GM19043 (cell line): ENCODE results near the gene AK5.
A peak's percentile ranks its signal among the peaks of the same experiment; 100 is the strongest.
"Not testable (repeated sequence)": the region's sequence is repeated elsewhere in the genome, so short reads cannot be mapped to it uniquely, and the experiment has no call there.

ENCODE experiments used
- ATAC-seq: cut with Tn5 transposase; IDR thresholded peaks from one replicate; pipeline ENCODE4 v1.9.1; 2021; ENCODE audit warnings: low read depth; ENCODE audit not compliant: unreplicated experiment

The AK5 gene

GRCh38 chr1:77394166-77394565 is 112.3 kb downstream of the AK5 start:
- ATAC-seq = no peak

DNA sequence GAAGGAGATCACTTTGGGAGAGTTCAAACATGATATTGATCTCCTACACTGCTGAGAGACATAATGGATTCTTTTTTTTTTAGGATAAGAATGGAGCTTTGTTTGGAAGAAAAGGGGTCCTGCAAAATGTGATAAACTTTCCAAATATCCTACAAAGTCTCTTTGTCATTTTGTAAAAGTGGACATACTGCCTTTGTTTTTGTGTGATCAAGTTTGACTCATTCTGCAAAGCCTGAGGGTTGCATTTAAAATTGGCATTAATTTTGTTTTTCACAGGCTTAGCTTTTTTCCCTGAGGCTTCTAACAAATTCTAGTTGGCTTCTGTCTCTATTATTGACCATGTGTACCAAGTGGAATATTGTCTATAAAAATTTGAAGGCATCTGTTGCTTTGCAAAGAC is 113.2 kb downstream of the AK5 start:
- no peak for ATAC-seq

GRCh38 chr1:77398152-77398551 is 116.3 kb downstream of the AK5 start:
- no peak for ATAC-seq

DNA sequence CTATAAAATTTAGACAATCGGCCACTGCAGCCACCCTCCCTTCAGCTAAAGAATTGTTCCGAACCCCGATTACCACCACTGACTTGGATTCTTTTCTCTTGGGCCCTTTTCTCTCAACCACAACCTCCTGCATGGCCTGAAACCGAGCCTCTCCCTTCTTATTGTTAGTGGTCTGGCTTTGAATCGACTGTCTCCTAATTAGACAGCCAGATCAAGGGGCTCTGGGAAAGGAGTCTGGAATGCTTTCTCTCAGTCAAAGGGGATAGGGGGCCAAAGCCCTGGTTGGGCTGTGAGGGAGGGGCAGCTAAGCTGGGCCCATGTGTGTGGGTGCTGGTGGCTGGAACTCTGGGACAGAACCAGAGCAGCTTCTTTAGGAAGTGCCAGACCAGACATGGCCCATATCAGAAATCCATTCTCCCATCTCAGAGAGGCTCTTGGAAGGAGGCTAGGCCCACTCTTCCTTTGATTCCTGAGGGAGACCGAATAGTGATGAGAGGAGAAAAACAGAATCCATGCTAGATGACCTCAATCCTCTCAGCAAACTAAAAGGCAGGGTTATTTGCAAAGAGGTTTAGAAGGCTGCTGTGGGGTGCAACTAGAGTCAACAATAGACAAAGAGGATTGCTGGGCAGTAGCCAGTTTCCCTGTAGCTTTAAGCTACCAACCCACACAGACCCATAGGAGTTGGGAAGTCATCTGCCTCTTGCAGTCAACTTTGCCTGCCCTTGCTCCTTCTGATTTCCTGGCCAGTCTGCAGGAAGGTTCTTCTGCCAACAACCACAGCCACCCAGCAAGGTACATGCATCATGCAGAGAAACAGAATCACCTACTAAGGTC is 117.6 kb downstream of the AK5 start:
- no peak for ATAC-seq

GRCh38 chr1:77400781-77401180 is 119.0 kb downstream of the AK5 start:
- no peak for ATAC-seq

DNA sequence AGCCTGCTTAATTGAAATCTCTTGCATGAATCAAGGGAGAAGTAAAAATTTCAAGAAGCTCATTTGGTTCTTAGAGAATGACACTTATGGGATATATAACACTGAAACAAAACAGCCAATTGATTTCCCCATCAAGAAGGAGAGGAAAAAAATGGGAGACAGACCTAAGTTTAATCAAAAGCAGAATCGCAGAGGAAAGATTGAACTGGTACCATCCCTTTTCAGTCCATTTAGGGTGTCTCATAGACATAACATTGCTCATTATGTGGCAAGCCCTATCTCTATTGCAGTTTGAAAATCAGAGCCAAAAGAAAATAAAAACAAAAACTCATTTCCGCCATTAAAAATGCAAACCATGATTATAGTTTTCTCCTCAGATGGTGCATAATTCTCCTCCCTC is 119.6 kb downstream of the AK5 start:
- no peak for ATAC-seq

- no peak for ATAC-seq
Measured at GRCh38 chr1:77405186-77405585, 123.4 kb downstream of the AK5 start.

DNA sequence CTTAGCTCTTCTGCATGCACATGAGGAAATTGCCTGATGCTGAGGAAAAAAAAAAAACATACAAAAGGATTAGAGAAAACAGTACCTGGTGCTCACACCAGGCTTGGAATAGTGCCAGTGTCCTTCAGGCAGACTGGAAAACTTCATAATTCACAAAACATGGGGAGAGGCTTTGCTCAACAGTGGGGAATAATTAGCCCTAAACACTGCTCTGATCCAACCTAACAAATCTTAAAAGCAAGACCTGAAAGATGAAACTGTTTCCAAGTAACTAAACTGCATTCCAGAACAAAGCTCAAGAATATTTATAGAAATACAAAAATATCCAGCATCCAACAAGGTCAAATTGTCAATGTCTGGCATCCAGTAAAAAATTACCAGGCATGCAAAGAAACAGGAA is 124.8 kb downstream of the AK5 start:
- no peak for ATAC-seq

DNA sequence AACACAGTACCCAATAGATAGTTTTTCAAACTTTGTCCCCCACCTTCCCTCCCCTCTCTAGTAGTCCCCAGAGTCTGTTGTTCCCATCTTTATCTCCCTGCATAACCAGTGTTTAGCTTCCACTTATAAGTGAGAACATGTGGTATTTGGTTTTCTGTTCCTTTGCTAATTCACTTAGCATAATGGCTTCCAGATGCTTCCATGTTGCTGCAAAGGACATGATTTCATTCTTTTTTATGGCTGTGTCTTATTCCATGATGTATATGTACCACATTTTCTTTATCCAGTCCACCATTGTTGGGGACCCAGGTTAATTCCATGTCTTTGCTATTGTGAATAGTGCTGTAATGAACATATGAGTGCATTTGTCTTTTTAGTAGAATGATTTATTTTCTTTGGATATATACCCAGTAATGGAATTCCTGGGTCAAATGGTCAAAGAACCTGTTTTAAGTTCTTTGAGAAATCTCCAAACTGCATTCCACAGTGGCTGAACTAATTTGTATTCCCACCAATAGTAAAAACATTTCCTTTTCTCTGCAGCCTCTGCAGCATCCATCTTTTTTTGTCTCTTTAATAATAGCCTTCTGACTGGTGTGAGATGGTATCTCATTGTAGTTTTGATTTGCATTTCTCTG is 126.0 kb downstream of the AK5 start:
- no peak for ATAC-seq

DNA sequence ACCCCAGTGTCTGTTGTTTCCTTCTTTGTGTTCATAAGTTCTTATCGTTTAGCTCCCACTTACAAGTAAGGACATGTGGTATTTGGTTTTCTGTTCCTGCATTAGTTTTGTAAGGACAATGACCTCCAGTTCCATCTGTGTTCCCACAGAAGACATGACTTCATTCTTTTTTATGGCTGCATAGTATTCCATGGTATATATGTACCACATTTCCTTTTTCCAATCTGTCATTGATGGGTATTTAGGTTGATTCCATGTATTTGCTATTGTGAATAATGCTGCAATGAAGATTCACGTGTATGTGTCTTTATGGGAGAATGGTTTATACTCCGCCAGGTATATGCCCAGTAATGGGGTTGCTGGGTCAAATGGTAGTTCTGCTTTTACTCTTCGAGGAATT is 127.1 kb downstream of the AK5 start:
- ATAC-seq = not testable (repeated sequence)

- ATAC-seq = no peak
Measured at GRCh38 chr1:77412069-77412819, 130.4 kb downstream of the AK5 start.

GRCh38 chr1:77412820-77413530 is 131.2 kb downstream of the AK5 start:
- ATAC-seq = peak; percentile 41

- peak; percentile 87 for ATAC-seq
Measured at GRCh38 chr1:77413541-77414335, 131.9 kb downstream of the AK5 start.

GRCh38 chr1:77415579-77415978 is 133.8 kb downstream of the AK5 start:
- ATAC-seq = no peak

DNA sequence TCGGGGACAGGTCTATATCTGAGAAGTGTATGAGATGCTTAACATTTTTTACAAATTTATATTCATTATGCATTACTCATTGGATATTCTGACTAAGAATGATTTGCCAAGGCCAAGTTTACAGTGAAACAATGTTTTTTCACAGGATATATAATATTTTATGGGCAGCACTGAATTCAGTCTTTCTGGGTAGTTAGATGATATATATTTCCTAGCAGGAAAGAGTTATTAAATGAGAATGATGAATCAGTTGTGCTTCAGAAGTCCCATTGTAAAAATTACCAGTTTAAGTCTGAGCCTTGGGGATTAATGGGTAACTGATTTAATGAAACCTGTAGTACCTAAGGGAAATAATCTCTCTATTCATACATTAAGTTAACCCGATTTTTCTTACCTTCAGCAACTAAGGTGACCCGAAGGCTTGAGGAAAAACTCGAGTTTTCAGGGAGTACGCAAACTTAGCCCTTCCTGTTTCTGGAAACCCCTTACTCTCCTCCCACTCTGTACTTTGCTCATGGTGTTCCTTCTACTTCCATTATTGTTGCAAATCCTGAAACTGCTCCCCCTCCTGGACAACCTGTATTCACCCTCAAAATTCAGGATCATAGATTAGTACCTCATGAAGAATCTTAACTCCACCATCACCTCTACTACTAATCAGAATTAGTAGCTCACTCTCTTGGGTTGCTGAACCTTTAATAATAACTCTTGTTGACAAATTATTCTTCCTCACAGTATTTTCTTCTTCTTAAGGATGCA is 135.1 kb downstream of the AK5 start:
- no peak for ATAC-seq

DNA sequence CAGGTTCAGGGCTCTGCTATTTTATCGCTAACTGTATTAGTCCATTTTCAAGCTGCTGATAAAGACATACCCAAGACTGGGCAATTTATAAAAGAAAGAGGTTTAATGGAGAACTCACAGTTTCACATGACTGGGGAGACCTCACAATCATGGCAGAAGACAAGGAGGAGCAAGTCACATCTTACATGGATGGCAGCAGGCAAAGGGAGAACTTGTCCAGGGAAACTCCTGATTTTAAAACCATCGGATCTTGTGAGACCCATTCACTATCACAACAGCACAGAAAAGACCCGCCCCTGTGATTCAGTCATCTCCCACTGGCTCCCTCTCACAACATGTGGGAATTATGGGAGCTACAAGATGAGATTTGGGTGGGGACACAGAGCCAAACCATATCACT is 136.2 kb downstream of the AK5 start:
- not testable (repeated sequence) for ATAC-seq

DNA sequence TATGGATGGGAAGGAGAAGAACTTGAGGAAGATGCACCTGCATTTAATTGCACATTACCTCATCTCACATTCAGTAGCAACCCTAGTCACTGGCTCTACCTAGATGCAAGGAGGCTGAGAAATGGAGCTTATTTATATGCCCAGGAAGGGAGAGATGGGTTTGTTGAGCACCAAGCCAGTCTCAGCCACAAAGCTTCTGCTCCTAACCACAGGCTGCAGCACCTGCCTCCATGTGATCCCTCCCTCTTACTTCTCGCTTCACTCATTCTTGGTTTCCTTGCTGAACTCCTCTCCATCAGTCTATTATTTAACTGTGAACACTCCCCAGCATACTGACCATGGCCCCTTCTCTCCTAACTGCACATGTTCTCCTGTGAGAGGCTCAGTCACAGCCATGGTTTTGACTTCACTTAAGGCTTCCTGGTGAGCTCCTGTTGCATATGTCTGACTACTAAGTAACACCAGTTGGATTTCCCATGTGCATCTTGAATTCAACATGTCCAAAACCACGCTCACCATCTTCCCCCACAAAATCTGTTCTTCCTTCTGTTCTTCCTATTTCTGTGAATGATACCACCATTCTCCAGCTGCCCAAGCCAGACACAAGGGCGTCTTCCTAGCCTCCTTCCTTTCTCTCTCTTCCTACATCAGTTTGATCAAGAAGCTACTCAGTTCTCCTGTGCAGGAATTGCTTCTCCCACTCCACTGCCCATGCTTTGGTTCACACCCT is 139.8 kb downstream of the AK5 start:
- ATAC-seq = no peak

- no peak for ATAC-seq
Measured at GRCh38 chr1:77424236-77424635, 142.4 kb downstream of the AK5 start.

- no peak for ATAC-seq
Measured at GRCh38 chr1:77428068-77428467, 146.2 kb downstream of the AK5 start.
